Cardiac fibroblast (primary cell): ENCODE data around the gene KLHL29.

Experiments
- DNase-seq, 2 donors: peaks; one replicate each; pipeline versions ENCODE4 v3.0.0 to v3.0.0-alpha.2; 2010; ENCODE audit warnings: low read depth in 2 of 2
- H3K4me3 ChIP-seq, 2 donors: replicated peaks in 1 of 2; 1 replicate in 1 of 2; 2 replicates in 1 of 2; pipeline ENCODE4 v1.5.1; 2011; ENCODE audit warnings: low read depth in 2 of 2, low read length in 2 of 2, mild to moderate bottlenecking in 2 of 2, moderate library complexity in 1 of 2
- CTCF ChIP-seq: IDR thresholded peaks from one replicate; pipeline ENCODE4 v1.5.1; 2011; ENCODE audit warnings: low read depth, mild to moderate bottlenecking, low read length, inconsistent platforms

KLHL29 gene

DNA sequence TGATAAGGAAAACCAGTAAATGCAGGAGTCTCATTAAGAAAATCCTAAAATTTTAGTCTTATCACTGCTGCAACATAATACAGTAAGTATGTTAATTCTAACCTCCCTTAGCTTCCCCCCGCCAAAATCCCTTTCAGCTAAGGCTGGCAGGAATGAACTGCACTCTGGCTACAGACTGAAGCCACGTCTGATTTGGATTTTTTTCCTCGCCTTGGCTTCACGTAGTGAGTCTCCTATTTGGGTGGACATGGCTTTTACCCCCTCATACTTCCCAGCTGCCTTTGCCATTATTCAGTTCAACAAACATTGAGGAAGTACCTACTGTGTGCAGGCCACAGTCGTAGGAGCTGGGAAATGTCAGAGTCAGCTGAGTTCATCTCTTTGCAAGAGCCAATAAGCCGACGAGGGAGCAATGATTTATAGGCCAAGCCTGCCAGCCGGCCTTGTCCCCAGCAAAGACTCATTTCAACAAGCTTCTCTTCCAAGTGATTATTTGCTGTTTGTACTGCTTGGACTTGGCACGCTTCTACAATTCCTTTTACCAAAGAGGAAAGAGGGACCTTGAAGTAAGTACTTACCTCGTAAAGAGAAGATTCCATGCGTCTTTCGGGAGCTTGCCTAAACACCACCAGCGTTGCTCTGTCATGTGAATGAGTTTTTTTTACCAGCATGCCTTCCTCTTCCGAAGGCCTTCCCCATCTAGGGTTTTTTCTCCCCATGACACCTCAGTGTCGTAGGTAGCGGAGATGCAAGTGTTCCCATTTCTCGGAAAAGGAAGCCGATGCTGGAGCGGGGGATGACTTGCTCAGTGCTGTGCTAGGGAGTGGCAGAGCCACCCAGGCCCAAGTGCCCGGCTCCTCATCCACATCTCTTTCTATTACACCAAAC lies 138.6 kb downstream of the KLHL29 start:
- no peak for TF ChIP-seq CTCF
- no peak overlapping the region for H3K4me3 ChIP-seq
- DNase-seq, result peak in 1 of 2 donors; percentile 46

DNA sequence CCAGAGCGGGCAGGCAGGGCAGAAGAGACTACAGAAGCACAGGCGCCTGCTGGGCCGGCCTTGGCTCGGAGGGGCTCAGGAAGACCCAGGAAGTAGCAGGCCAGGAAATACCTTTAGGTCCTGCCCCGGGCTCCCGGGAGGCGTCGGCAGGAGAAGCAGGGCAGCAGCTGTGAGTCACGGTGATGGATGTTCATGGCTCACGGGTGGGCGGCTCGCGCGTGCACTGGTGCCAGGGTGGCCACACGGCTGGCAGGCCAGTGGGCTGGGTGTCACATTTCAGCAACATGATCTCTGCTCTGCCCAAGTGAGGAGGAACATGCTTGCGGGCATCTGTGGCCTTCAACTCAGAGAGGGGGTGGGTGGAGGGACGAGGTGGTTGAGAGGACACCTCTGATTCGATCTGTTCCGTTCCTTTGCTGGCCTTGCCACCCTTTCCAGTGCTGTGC lies 139.3 kb downstream of the KLHL29 start:
- DNase-seq, result peak; percentile 11 to 39
- H3K4me3 ChIP-seq, result no peak overlapping the region

DNA sequence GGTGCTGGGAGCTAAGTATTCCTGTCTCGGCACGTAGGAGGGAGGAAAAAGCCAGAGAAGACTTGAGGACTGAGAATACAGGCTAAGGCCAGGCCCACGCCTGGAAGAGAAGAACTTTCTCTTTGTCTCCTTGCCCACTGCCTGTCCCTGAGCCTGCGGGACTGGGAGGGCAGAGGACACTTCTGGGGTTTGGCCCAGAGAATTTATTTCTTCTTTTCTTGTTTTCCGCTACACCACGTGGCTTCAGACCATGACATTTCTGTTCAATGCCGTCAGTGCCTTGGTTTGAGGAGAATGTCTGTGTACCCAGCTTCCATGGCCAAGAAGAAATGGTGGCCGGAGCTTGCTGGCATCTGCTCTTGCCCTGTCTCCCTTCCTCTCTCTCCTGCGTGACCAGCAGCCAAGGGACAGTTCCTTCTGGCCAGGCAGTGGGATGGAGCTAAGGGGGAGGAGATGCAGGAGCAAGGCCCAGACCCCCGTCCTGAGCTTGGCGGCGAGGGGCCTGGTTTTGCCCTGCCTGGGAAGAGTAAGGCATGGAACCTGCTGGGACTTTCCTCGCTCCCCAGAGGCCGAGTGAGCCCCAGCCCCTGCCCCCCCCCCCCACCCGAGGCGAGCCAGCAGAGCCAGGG lies 140.3 kb downstream of the KLHL29 start:
- DNase-seq, result no peak
- no peak overlapping the region for H3K4me3 ChIP-seq
- no peak for TF ChIP-seq CTCF

More for the DNA sequence above, 139.3 kb downstream of the KLHL29 start:
- no peak for TF ChIP-seq CTCF

DNA sequence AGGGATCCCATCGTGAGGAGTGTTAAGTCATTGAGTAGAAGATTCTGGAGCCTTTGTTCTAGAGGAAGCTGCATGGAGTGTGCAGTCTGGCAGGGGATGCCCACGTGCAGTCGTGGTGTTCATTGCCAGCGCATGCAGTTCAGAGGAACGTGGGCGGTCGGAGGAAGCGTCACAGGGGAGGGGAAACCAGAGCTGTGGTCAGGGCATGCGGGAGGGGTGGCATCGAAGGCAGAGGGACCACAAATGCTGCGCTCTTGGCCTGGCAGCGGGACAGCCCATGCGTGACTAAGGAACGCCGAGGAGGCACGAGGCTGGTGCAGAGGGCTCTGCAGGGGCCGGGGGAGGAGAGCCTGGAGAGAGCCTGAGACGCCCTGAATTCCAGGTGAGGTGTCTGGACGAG lies 141.1 kb downstream of the KLHL29 start:
- TF ChIP-seq CTCF, result no peak
- H3K4me3 ChIP-seq, result no peak overlapping the region
- no peak for DNase-seq

DNA sequence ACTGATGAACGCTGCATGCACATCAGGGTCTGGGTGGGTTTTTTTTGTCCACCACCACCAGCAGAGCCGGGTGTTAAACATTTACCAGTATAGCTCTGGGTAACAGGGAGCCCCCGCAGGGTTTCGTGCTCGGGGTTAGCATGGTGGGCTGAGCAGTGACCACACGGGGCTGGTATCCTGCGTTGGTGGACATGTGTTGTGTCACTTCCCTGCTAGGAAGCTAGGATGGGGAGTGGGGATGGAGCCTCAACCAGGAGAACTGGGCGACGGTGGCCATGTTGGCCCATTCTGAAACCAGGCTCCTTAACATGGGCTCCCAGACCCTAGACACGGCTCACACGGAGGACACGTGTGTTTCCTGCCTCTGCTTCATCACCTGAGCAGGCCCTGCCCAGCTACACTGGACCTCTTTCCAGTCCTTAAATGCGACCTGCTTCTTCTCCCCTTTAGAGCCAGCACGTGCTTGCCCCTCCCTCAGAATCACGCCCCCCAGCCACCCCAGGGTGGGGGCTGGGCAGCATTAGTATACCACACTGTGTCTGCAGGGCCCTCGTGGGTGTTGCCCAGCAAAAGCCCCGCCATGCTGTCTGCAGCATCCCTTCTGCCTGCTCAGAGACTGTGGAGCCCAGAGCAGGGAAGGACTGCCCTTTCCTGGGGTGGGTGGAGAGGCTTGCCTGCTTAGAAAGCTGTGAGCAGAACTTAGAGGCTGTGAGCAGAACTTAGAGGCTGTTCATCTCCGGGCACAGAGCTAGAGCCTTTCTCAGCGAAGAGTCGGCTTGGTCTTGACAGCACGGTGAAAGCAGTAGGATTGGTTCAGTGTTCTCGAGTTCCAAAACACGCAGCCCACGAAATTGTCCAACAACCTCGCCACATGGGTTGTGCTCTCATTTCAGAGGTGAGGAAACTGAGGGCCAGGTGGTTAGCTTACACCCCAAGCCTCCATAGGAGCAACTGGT lies 142.1 kb downstream of the KLHL29 start:
- no peak overlapping the region for H3K4me3 ChIP-seq
- DNase-seq, result no peak
- TF ChIP-seq CTCF, result no peak

- no peak for TF ChIP-seq CTCF
- no peak overlapping the region for H3K4me3 ChIP-seq
- DNase-seq, result no peak
Measured at GRCh38 chr2:23528171-23528570, 143.2 kb downstream of the KLHL29 start.
